Measurements from ENCODE around the gene NEMF.
"Not testable (repeated sequence)": the region's sequence is repeated elsewhere in the genome, so short reads cannot be mapped to it uniquely, and the experiment has no call there.

Gene NEMF, protein sequence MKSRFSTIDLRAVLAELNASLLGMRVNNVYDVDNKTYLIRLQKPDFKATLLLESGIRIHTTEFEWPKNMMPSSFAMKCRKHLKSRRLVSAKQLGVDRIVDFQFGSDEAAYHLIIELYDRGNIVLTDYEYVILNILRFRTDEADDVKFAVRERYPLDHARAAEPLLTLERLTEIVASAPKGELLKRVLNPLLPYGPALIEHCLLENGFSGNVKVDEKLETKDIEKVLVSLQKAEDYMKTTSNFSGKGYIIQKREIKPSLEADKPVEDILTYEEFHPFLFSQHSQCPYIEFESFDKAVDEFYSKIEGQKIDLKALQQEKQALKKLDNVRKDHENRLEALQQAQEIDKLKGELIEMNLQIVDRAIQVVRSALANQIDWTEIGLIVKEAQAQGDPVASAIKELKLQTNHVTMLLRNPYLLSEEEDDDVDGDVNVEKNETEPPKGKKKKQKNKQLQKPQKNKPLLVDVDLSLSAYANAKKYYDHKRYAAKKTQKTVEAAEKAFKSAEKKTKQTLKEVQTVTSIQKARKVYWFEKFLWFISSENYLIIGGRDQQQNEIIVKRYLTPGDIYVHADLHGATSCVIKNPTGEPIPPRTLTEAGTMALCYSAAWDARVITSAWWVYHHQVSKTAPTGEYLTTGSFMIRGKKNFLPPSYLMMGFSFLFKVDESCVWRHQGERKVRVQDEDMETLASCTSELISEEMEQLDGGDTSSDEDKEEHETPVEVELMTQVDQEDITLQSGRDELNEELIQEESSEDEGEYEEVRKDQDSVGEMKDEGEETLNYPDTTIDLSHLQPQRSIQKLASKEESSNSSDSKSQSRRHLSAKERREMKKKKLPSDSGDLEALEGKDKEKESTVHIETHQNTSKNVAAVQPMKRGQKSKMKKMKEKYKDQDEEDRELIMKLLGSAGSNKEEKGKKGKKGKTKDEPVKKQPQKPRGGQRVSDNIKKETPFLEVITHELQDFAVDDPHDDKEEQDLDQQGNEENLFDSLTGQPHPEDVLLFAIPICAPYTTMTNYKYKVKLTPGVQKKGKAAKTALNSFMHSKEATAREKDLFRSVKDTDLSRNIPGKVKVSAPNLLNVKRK

DNA sequence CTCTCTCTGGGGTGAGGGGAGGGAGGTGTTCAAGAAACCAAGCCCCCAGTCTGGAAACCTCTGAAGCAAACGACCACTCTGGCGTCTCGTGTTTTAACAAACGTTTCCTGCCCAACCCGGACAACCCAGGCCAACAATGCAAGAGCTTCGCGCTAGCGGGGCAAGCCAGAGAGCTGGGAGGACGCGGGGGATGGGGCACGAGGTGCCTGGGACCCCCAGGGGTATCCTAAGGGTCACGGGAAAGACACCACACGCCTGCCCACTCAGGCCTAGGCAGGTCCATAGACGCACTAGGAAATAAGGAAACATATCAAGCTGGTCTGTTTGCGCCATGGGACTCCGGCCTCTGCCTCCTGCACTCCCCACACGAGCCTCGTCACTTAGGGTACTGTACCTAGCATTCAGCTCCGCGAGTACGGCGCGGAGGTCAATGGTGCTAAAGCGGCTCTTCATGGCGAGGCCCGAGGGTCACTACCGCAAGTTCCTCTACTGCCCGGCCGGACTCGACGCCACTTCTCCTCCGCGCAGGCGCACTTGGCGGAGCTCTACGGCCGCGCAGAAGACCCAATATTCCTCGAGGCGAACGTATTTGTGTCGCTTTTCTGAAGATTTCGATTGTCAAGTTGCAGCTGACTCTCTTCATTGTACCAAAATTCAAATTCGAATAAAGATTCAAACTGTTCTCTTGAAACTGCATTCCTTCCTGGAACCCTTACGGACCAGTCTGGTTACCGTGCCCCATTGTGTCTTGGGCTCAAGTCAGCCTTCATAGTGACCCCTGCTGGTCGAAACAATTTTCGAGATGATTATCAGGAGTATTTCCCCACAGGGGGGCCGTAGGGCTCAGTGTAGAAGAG, at the start of gene NEMF:
TSS of gene NEMF (minus strand) at position 488 of the 857 bp plus-strand sequence. CDS start at position 453, 35 bp downstream.
- peak; percentile 89 for DNase-seq

DNA sequence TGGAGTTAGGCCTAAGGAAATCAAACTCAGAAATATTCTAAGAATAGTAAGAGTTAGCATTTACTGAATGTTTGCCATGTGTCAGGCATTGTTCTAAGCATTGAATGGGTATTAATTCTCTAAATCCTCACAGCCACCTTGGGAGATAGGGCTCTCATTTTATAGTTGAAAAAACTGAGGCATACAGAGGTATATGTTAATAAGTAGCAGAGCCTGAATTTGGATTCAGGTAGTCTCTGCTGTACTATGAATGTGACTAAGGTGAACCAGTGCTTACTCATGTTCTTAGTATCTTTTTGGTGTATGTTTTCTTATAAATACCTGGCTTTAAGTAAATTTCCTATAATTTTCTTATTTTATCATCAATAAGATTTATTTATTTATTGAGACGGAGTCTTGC, 48.4 kb upstream of the NEMF start:
- DNase-seq, result no peak

DNA sequence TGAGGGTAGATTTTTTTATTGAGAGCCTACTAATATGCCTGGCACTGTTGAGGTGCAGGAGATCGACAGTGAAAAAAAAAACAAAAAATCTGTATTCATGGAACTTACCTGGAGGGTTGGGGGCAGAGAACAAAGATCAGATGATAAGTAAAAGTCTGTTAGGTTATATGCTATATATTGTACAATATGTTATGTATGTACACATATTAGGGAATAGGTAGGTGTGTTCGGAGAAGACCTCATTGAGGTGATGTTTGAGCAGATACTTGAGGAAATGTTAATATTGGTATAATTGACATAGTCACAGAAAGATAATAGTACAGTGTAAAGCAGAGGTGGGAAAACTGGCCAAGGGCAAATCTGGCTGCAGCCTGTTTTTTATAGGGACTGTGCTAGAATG, 45.9 kb upstream of the NEMF start:
- DNase-seq, result no peak

DNA sequence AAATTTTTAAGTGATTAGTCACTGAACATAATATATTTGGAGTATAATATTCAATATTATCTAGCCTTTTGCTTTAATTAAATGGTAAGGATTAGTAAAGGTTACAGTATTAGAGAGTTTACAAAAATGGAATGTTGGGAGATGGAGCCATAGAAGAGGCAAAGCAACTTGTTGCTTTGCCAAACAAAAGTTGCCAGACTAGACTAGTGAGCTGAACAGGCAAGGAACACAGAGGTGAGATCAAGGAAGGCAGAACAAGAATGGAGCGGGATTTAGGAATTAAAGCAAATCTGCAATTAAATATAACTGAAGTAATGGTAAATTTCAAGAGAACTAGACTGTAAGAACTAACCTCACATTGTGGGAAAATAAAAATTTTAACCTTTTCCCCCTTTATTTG, 45.4 kb upstream of the NEMF start:
- no peak for DNase-seq

DNA sequence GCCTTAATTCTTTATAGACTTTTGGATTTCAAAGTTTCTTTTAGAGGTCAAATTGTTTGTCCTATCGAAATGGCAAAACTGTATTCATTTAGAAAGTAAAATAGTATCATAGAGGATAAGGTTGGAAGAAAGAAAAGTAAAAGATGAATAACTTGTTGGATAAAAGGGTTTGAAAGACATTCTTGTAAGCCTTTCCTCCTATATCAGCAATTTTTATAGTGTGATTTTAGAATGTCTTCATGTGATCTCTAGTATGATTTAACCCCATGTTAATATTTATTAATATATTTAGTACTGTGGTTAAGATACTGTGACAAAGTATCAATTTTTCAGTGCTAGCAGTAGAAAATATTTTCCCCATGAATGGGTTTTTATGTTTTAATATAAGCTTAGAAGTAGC, 44.8 kb upstream of the NEMF start:
- no peak for DNase-seq

DNA sequence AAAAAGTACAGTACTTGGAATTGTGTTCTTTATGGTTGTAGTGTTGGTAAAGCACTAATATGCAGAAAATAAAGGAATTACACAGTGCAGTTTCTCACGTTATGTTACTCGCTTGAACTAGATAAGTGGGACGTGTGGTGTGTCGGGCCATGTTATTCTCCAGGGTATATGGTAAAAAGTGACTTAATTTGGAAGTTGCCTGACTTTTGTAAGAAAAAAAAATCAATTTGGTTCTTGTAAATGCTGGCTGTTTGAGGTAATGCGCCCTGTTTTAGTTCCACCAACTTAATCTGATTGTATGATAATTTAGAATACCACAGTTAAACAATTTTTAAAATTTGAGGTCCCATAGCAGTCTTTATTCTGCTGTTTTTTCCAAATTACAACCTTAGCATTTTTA, 44.4 kb upstream of the NEMF start:
- no peak for DNase-seq

DNA sequence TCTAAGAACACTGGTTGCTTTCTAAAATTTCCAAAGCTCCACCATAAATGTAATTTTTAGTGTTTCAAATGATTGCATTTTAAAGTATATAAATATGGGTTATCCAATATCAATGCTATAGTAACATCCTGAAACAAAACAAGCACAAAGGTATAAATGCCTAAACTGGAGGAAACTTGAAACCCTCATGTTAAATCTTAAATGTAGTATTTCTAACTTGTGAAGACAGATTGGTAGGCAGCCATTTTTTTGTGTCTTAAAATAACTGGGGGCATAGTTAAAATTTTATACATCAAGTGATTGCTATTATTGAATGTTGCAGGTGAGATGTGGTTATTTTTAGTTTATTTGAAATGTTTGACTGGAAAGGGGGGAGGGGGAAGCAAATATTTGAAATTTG, 43.7 kb upstream of the NEMF start:
- DNase-seq, result not testable (repeated sequence)

DNA sequence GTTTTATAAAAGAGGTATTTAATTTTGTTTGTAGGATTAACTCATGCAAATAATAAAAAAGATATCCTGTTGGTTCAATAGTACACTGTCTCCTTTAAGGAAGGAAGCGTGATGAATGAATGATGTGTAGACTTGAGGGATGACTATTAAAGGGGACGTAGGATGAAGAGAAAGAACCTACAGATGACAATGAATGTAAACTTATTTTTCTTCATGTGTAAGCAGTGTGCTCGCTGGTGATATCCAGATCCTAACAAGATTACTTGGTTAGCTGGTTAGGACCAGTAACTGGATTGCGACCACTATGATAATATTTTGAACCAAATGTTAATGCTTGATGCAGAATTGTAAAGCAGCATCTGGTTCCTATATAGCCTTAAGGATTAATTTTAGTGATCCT, 42.9 kb upstream of the NEMF start:
- no peak for DNase-seq

DNA sequence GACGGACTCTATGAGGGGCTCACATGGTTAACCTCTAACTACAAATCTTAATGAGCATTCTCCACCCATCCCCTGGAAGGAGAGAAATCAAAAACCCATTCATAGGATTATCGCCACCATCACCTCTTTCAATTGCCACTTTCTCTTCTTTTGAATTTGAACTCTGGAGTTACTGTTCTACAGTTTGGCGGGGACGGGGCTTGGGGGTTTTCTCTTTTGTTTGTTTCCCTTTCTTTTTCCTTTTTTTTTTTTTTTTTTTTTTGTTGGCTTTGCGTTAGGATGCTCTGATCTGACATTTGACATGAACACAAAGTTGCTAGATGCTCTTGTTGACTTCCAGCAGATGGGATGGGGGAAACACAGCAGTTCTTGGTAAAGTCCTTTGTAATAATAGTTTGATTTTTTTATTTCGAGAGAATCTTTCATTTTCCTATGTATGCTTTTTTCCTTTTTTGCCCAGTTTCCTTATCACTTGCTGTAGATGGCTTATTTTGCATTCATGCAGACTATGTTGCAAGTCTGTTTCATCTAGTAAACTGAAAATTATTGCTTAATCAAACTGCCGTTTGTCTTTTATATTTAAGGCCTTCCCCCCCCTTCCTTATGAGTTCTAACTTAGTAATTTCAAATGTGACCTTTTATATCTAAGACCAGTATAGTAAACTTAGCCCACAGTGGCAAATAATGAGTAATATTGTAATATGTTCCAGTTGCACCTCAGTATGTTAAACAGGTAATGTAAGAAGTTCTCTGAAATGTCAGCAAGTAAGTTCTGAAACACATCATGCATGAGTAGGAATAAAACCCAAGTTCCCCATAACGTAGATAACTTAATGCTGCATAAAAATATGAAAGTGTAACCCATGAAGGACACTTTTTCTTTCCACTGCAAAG, 41.9 kb upstream of the NEMF start:
- not testable (repeated sequence) for DNase-seq

DNA sequence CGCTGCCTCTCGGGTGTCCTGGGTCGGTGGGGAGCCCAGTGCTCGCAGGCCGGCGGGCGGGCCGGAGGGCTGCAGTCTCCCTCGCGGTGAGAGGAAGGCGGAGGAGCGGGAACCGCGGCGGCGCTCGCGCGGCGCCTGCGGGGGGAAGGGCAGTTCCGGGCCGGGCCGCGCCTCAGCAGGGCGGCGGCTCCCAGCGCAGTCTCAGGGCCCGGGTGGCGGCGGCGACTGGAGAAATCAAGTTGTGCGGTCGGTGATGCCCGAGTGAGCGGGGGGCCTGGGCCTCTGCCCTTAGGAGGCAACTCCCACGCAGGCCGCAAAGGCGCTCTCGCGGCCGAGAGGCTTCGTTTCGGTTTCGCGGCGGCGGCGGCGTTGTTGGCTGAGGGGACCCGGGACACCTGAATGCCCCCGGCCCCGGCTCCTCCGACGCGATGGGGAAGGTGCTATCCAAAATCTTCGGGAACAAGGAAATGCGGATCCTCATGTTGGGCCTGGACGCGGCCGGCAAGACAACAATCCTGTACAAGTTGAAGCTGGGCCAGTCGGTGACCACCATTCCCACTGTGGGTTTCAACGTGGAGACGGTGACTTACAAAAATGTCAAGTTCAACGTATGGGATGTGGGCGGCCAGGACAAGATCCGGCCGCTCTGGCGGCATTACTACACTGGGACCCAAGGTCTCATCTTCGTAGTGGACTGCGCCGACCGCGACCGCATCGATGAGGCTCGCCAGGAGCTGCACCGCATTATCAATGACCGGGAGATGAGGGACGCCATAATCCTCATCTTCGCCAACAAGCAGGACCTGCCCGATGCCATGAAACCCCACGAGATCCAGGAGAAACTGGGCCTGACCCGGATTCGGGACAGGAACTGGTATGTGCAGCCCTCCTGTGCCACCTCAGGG, 41.0 kb upstream of the NEMF start:
- peak; percentile 61 for DNase-seq

DNA sequence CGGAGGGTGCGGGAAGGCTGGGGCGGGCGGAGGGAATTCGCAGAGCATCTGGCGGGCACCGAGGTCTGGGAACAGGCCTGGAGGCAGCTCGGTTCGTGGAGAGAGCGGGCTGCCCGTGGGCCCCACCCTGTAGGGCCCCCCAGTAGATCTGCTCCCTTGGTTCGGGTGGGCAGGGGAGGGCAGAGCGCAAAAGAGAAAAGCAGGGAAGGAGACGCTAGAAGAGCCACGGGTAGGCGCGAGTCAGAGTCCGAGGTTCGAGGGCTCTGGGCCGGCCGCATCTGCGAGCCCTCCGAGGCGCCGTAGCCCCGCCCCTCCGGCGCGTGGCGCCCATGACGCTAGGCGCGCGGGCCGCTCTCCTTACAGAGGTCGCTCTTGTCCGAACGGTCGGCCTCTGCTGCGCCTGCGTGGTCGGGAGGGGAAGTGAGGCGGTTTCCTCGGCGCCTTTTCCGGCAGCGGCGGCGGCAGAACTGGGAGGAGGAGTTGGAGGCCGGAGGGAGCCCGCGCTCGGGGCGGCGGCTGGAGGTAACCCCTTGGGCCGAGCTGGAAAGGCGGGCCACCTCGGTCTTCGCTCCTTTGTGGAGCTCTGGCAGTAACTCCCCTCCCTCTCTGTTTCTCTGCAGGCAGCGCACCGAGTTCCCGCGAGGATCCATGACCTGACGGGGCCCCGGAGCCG, 40.2 kb upstream of the NEMF start, which contains the start of gene ARF6:
TSS of gene ARF6 (plus strand) at position 447 of the 673 bp plus-strand sequence. CDS start 655 bp downstream, outside the sequence.
- DNase-seq, result peak; percentile 99

DNA sequence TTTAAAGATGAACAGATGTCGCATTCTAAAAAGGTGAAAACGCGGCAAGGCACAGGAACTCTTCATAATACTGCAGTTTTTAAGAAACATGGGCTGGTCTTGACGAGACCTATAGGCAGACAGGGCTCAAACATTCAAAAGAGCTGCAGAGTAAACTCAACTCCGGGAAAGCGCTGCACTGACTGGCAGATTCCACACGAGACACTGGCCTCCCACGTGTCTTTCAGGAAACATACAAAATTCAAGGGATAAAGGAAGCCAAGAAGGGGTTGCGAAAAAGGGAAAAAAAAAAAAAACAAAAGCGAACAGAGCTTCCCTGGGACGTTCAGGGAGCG, 39.7 kb upstream of the NEMF start:
- DNase-seq, result no peak

DNA sequence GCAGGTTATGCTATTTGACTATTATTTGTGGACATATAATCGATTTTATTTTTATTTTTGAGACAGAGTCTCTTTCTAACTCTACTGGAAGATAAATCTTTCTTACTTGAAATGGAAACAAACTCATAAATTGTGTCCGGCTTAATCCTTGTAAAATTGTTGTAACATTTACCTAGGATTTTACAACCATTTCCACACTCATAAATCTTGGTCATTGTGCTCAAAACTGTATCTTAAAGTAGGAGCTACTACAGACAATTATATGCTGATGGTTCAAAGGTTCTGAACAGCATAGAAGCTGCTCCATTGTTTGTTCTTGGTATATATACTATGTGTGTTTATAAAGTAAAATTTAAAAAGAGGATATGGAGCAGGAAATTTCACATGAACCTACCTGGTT, 35.7 kb upstream of the NEMF start:
- DNase-seq, result no peak

DNA sequence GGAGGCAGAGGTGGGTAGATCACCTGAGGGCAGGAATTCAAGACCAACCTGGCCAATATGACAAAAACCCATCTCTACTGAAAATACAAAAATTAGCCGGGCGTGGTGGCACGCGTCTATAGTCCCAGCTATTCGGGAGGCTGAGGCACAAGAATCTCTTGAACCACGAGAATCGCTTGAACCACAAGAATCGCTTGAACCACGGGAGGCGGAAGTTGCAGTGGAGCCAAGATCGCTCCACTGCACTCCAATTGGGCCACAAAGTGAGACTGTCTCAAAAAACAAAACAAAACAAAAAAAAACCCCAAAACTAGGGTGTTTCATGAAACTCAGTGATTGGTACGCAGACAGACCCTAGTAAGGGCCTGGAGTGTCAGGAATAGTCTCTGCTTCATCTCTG, 33.9 kb upstream of the NEMF start:
- DNase-seq, result no peak

DNA sequence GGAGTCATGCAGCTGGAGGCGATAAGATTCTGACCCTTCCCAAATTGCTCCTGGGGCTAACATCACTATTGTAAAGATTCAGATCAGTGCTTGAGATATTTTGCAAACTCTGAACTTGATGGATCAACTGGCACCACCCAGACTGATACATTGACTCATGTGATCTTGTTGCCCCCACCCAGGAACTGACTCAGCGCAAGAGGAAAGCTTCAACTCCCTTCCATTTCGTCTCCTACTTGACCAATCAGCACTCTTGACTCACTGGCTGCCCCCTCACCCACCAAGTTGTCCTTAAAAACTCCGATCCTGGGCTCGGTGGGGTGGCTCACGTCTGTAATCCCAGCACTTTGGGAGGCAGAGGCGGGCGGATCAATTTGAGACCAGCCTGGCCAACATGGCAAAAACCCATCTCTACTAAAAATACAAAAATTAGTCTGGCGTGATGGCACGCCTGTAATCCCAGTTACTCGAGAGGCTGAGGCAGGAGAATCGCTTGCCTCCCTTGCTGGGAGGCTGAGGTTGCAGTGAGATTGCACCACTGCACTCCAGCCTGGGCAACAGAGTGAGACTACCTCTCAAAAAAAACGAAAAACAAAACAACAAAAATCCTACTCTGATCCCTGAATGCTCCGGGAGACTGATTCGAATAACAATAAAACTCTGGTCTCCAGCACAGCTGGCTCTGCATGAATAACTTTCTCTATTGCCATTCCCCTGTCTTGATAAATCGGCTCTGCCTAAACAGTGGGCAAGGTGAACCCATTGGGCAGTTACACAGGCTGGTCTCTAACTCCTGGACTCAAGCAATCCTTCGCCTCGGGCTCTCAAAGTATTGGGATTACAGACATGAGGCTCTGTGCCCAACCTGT, 30.5 kb upstream of the NEMF start:
- no peak for DNase-seq

DNA sequence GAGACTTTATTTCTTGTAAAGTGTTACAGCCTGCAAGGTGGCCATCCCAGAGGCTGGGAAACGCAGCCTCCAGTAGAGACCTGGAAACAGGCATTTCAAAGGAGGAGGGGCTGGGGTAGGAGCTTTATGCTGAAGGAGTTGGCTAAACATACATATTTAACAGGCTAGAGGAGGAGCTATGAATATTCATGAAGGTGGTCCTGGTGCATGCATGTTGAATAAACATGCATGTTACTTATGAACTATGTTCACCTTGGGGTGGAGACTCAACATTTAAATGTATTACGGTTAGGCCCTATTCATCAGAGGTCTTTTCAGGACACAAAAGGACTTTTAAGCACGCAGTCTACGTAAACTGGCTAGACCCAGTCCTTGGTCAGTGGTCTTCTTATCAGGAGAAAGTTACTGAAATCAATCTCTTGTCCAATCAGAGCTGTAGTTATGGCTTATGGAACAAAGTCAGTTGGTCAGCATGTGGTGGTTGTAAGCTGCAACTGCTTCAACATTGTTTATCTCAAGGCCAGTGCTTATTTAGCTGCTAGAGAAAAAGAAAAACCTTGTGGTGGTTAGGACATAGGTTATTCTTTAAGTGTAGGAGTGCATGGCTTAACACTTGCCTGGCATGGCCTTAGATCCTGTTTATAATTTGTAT, 28.9 kb upstream of the NEMF start:
- DNase-seq, result no peak

DNA sequence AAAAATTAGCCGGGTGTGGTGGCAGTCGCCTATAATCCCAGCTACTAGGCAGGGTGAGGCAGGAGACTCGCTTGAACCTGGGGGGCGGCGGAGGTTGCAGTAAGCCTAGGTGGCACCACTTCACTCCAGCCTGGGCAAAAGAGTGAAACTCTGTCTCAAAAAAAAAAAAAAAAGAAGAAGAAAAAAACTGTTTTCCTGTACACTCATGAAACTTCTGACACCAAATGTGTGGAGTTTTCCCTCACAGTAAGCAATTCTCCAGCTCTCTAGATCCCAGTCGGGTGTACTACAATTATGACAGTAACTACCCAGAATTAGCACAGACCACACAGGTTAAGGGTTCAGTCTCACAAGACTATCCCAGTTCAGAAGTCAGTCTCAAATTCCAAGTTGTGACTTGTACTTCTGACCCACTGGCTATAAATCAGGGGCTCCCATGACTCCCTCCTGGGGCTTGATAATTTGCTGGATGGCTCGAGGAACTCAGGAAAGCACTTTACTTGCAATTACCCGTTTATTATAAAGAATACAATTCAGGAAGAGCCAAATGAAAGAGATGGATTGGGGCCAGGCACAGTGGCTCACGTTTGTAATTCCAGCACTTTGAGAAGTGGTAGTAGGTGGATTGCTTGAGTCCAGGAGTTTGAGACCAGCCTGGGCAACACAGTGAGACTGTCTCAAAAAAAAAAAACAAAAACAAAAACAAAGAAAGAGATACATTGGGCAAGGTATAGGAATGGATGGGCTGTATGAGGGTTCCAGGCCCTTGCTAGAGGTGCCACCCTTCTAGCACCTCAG, 27.9 kb upstream of the NEMF start:
- DNase-seq, result peak; percentile 60

All from islet precursor cell (in vitro differentiated cells).